Neuronal stem cell (in vitro differentiated cells): Measurements from ENCODE around the gene CSMD2.
A peak's percentile ranks its signal among the peaks of the same experiment; 100 is the strongest.
"Not testable (repeated sequence)": the region's sequence is repeated elsewhere in the genome, so short reads cannot be mapped to it uniquely, and the experiment has no call there.

Experiments used
- DNase-seq: peaks from one replicate; pipeline ENCODE4 v3.0.0-alpha.2; 2013; ENCODE audit warnings: low spot score
- H2AFZ ChIP-seq: one replicate; pipeline ENCODE4 v1.6.1; 2013; ENCODE audit warnings: mild to moderate bottlenecking, low read length, inconsistent platforms
- H2AK5ac ChIP-seq: 2 replicates; pipeline ENCODE4 v1.6.1; 2013; ENCODE audit warnings: low read depth, mild to moderate bottlenecking, inconsistent platforms, low read length, moderate library complexity, mixed read lengths
- H2BK120ac ChIP-seq: 2 replicates; pipeline ENCODE4 v1.6.1; 2013; ENCODE audit warnings: low read depth, mild to moderate bottlenecking, inconsistent platforms, low read length, moderate library complexity, mixed read lengths
- H2BK12ac ChIP-seq: one replicate; pipeline ENCODE4 v1.6.1; 2013; ENCODE audit warnings: low read length, inconsistent platforms
- H2BK15ac ChIP-seq: 2 replicates; pipeline ENCODE4 v1.6.1; 2013; ENCODE audit warnings: mild to moderate bottlenecking, low read length, inconsistent platforms, mixed read lengths
- H2BK5ac ChIP-seq: one replicate; pipeline ENCODE4 v1.6.1; 2013; ENCODE audit warnings: inconsistent platforms, mild to moderate bottlenecking, low read length, moderate library complexity
- H3K14ac ChIP-seq: one replicate; pipeline ENCODE4 v1.6.1; 2013; ENCODE audit warnings: low read length, inconsistent platforms
- H3K18ac ChIP-seq: 2 replicates; pipeline ENCODE4 v1.6.1; 2013; ENCODE audit warnings: low read length, inconsistent platforms
- H3K23ac ChIP-seq: 2 replicates; pipeline ENCODE4 v1.6.1; 2013; ENCODE audit warnings: low read depth, mild to moderate bottlenecking, mixed read lengths, low read length, inconsistent platforms; ENCODE audit not compliant: poor library complexity
- H3K27ac ChIP-seq: replicated peaks from 3 replicates; pipeline ENCODE4 v1.5.1; 2013; ENCODE audit warnings: low read length, inconsistent platforms
- H3K27me3 ChIP-seq, 3 experiments: 2 replicates each; pipeline ENCODE4 v1.6.1; 2013; ENCODE audit warnings: low read length in 3 of 3, mild to moderate bottlenecking in 2 of 3, inconsistent platforms in 1 of 3, low read depth in 1 of 3, mixed read lengths in 1 of 3, moderate library complexity in 1 of 3; ENCODE audit not compliant: control insufficient read depth in 3 of 3, insufficient read depth in 3 of 3
- H3K36me3 ChIP-seq, 2 donors: replicated peaks in 1 of 2; 2 replicates each; pipeline ENCODE4 v1.6.1; 2013; ENCODE audit warnings: low read length in 2 of 2; ENCODE audit not compliant: control insufficient read depth in 2 of 2, insufficient read depth in 2 of 2
- H3K4ac ChIP-seq: 2 replicates; pipeline ENCODE4 v1.6.1; 2013; ENCODE audit warnings: inconsistent platforms, mild to moderate bottlenecking, low read length, moderate library complexity
- H3K4me1 ChIP-seq, 2 donors: 1 replicate in 1 of 2; 2 replicates in 1 of 2; pipeline ENCODE4 v1.6.1; 2013; ENCODE audit warnings: low read length in 2 of 2, low read depth in 1 of 2; ENCODE audit not compliant: control insufficient read depth in 2 of 2, insufficient read depth in 1 of 2
- H3K4me2 ChIP-seq: one replicate; pipeline ENCODE4 v1.6.1; 2013; ENCODE audit warnings: mild to moderate bottlenecking, low read length, inconsistent platforms; ENCODE audit not compliant: insufficient read depth, poor library complexity, severe bottlenecking
- H3K4me3 ChIP-seq, 2 donors: 2 replicates each; pipeline ENCODE4 v1.5.1; 2013; ENCODE audit warnings: low read length in 2 of 2, mild to moderate bottlenecking in 2 of 2, inconsistent platforms in 1 of 2, moderate library complexity in 1 of 2
- H3K79me1 ChIP-seq: one replicate; pipeline ENCODE4 v1.6.1; 2013; ENCODE audit warnings: low read depth, mild to moderate bottlenecking, inconsistent platforms, low read length, moderate library complexity
- H3K9ac ChIP-seq: one replicate; pipeline ENCODE4 v1.6.1; 2013; ENCODE audit warnings: mild to moderate bottlenecking, low read depth, low read length, inconsistent platforms; ENCODE audit not compliant: poor library complexity
- H3K9me3 ChIP-seq, 2 donors: replicated peaks in 1 of 2; 2 replicates each; pipeline versions ENCODE3 to v1.6.1; 2013; ENCODE audit warnings: low read length in 2 of 2, mild to moderate bottlenecking in 2 of 2, inconsistent platforms in 1 of 2, low read depth in 1 of 2, mixed read lengths in 1 of 2, moderate library complexity in 1 of 2; ENCODE audit not compliant: control insufficient read depth in 2 of 2, insufficient read depth in 1 of 2
- H4K8ac ChIP-seq: one replicate; pipeline ENCODE4 v1.6.1; 2013; ENCODE audit warnings: low read depth, mild to moderate bottlenecking, inconsistent platforms, low read length, moderate library complexity
- H4K91ac ChIP-seq: one replicate; pipeline ENCODE4 v1.6.1; 2013; ENCODE audit warnings: low read length, low read depth, mild to moderate bottlenecking, inconsistent platforms; ENCODE audit not compliant: poor library complexity
- WGBS, 2 donors: extraction: QIAGEN DNeasy Blood & Tissue Kit; methylation state at CpG; one replicate each; pipeline ENCODE4 v1.1.7; 2013; ENCODE audit warnings: missing lambda C conversion rate in 2 of 2, mixed read lengths in 1 of 2; ENCODE audit not compliant: insufficient read length in 2 of 2, insufficient replicate concordance in 1 of 2; ENCODE audit errors: extremely low coverage in 2 of 2; 5-methylcytosine and 5-hydroxymethylcytosine counted together

Gene CSMD2

DNA sequence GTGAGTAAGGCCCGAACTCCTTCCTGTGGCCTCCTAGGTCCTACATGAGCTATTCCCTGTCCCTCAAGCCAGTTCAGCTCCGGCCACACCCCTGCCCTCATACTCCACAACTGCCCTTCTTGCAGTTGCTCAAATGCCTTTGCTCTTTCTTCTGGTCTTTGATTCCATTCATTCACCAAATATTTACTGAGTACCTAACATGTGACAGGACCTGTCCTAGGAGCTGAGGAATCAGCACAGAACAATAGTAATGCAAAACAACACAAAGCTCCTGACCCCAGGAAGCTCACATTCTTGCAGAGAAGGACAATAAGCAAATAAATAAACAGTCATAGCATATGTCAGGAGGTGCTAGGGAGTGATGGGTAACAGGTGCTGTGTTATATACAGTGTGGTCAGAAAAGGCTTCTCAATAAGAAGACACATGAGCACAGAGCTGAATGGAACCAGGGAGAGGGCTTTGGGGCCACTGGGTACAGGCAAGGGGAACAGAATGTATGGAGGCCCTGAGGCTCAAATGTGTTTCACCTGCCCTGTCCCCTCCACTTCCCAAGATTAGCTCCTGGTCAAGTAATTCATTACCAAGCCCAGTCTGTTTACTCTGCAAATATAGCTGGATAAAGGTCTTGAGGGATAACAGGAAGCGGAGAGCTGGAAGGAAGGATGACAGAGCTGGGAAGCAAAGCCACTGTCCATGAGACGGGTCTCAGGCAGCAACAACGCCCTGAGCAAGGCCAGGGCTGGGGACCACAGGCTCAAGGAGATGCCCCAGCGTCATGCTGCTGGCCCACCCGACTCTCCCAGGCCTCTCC, 145.1 kb downstream of the CSMD2 start:
- no peak overlapping the region for H2BK5ac ChIP-seq
- no peak overlapping the region for H2BK12ac ChIP-seq
- H3K79me1 ChIP-seq = no peaks in the 10 kb centered on the region
- H3K27ac ChIP-seq = no peak overlapping the region
- H3K4me2 ChIP-seq = no peak overlapping the region
- no peak overlapping the region for H2BK15ac ChIP-seq
- DNase-seq = no peak
- WGBS, 2 donors = no CpG with 5 or more reads among the region's 7 CpGs
- no peak overlapping the region for H2AK5ac ChIP-seq
- no peak overlapping the region for H2BK120ac ChIP-seq
- no peaks in the 10 kb centered on the region for H3K9me3 ChIP-seq
- H3K4me3 ChIP-seq = no peak overlapping the region
- no peaks in the 10 kb centered on the region for H3K36me3 ChIP-seq
- H3K4me1 ChIP-seq = peaks cover 0 to 1% of the 10 kb centered on the region in 2 donors
- no peak overlapping the region for H4K8ac ChIP-seq
- H3K4ac ChIP-seq = no peak overlapping the region
- no peak overlapping the region for H3K9ac ChIP-seq
- H4K91ac ChIP-seq = no peak overlapping the region
- no peak overlapping the region for H3K18ac ChIP-seq
- no peak overlapping the region for H3K23ac ChIP-seq
- no peaks in the 10 kb centered on the region for H3K27me3 ChIP-seq
- no peak overlapping the region for H2AFZ ChIP-seq
- no peak overlapping the region for H3K14ac ChIP-seq

GRCh38 chr1:34018285-34018684, 146.7 kb downstream of the CSMD2 start:
- no peak overlapping the region for H3K4me2 ChIP-seq
- H3K4me1 ChIP-seq = peaks cover 0 to 1% of the 10 kb centered on the region in 2 donors
- H3K79me1 ChIP-seq = no peaks in the 10 kb centered on the region
- WGBS, 2 donors = no CpG with 5 or more reads among the region's 2 CpGs
- no peak overlapping the region for H4K91ac ChIP-seq
- H3K18ac ChIP-seq = no peak overlapping the region
- no peaks in the 10 kb centered on the region for H3K36me3 ChIP-seq
- H4K8ac ChIP-seq = no peak overlapping the region
- DNase-seq = no peak
- no peak overlapping the region for H2BK120ac ChIP-seq
- H3K27ac ChIP-seq = no peak overlapping the region
- H2BK5ac ChIP-seq = no peak overlapping the region
- H3K9me3 ChIP-seq = no peaks in the 10 kb centered on the region
- no peak overlapping the region for H3K9ac ChIP-seq
- H2BK15ac ChIP-seq = no peak overlapping the region
- H2AFZ ChIP-seq = no peak overlapping the region
- no peak overlapping the region for H3K23ac ChIP-seq
- no peak overlapping the region for H3K4ac ChIP-seq
- H3K14ac ChIP-seq = no peak overlapping the region
- no peak overlapping the region for H2BK12ac ChIP-seq
- H2AK5ac ChIP-seq = no peak overlapping the region
- H3K27me3 ChIP-seq = no peaks in the 10 kb centered on the region
- no peak overlapping the region for H3K4me3 ChIP-seq

GRCh38 chr1:34016281-34016680, 148.7 kb downstream of the CSMD2 start:
- H3K18ac ChIP-seq, DNase-seq, H2AK5ac ChIP-seq, H2BK120ac ChIP-seq, H3K27ac ChIP-seq, H3K4me2 ChIP-seq, H4K91ac ChIP-seq, H3K4ac ChIP-seq, H3K4me3 ChIP-seq, H2AFZ ChIP-seq, H3K9ac ChIP-seq, H2BK5ac ChIP-seq, H2BK12ac ChIP-seq, H3K79me1 ChIP-seq, H3K9me3 ChIP-seq, H3K4me1 ChIP-seq, H3K14ac ChIP-seq, H2BK15ac ChIP-seq, H3K27me3 ChIP-seq, H4K8ac ChIP-seq, H3K36me3 ChIP-seq, H3K23ac ChIP-seq: not testable (repeated sequence)
- no CpG with 5 or more reads among the region's 3 CpGs for WGBS, 2 donors

- no CpG with 5 or more reads among the region's 11 CpGs for WGBS, 2 donors
- no peaks in the 10 kb centered on the region for H3K79me1 ChIP-seq
- H3K27ac ChIP-seq = no peak overlapping the region
Measured at GRCh38 chr1:34013958-34014737, 150.9 kb downstream of the CSMD2 start.

More at GRCh38 chr1:34013958-34014737, 150.9 kb downstream of the CSMD2 start:
- no peaks in the 10 kb centered on the region for H3K9me3 ChIP-seq
- no peak overlapping the region for H3K9ac ChIP-seq
- H2BK15ac ChIP-seq = no peak overlapping the region
- H2BK120ac ChIP-seq = no peak overlapping the region
- no peak overlapping the region for H3K14ac ChIP-seq
- no peak overlapping the region for H2BK12ac ChIP-seq
- H2AFZ ChIP-seq = no peak overlapping the region
- H3K27me3 ChIP-seq = no peaks in the 10 kb centered on the region
- no peak overlapping the region for H2BK5ac ChIP-seq
- H4K91ac ChIP-seq = no peak overlapping the region
- H4K8ac ChIP-seq = no peak overlapping the region
- no peak overlapping the region for H3K4me2 ChIP-seq
- no peak overlapping the region for H2AK5ac ChIP-seq
- H3K18ac ChIP-seq = no peak overlapping the region
- H3K4ac ChIP-seq = no peak overlapping the region
- H3K4me1 ChIP-seq = no peaks in the 10 kb centered on the region
- no peaks in the 10 kb centered on the region for H3K36me3 ChIP-seq
- no peak overlapping the region for H3K23ac ChIP-seq
- H3K4me3 ChIP-seq = no peak overlapping the region
- DNase-seq = peak; percentile 33
